ENCODE data around the gene YBEY. TPM values are rescaled to one million over a fixed set of nuclear protein-coding genes. Genes with fewer than 3 reads are reported as not detected.

Gene YBEY
- total and polyA plus RNA-seq, 2 of the 13 experiments (the other 11 are each of a cell fraction or from before 2014, with no cell fraction given), result 6.5 to 8.9 TPM

DNA sequence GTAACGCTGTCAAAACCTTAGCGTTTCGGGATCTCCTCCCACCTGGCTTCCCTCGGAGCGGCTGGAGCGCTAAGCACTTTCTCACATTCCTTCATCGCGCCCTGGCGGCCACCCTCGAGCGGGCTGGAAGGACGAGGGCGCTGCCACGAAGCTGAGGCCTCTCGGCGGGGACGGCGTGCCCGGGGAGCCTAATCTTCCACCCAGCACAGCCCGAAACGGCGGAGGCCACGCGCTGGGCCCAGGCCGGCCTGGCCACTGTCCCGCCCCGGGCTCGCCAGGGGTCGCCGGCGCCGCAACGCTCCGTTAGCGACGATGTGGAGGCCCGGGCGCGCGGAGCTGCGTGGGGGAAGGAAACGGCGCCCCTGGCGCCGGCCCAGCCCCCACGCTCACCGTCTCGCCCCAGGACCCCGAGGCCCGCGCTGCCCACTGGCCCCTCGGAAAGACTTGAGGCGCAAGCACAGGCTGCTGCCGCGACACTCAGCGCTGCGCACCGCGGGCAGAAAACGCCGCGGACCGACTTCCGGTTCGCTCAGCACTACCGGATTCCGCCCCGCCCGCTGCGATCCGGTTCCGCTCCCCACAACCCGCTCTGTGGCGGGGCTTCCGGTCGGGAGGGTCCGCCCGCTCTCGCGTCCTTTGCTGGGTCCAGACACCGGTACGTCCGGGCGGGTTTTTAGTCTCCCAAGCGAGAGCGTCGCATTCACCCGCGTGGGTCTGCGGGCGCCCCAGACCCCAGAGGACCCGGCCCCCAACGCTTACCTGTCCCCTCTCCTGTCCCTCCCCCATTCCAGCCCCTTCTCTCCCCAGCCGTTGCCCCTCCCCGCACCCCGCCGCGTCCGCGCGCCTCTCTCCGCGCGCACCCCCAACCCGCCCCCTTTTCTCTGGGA is at the start of gene YBEY (continued):
- TF ChIP-seq SMYD3 (CRISPR knock-in tag; IDR thresholded peaks at IDR 0.05) (peak; percentile 78; the same call in 1 of the 2 replicates), SRY (CRISPR knock-in tag; IDR thresholded peaks at IDR 0.05) (peak; percentile 91; the same call in 1 of the 2 replicates), RBM39 (IDR thresholded peaks at IDR 0.05; ENCODE audit: low read depth, low read length, poor library complexity, severe bottlenecking) (peak; percentile 85), MLXIP (CRISPR knock-in tag; IDR thresholded peaks at IDR 0.05; ENCODE audit: borderline replicate concordance) (0 out of 2 replicates have a peak, but pooled peaks have one; percentile 17), ZSCAN31 (CRISPR knock-in tag; IDR thresholded peaks at IDR 0.05; ENCODE audit: low read depth) (peak; percentile 88), BCL6 (CRISPR knock-in tag; IDR thresholded peaks at IDR 0.05) (peak; percentile 54), NCOA5 (CRISPR knock-in tag; IDR thresholded peaks at IDR 0.05) (no peak), ZNF496 (CRISPR knock-in tag; IDR thresholded peaks at IDR 0.05; ENCODE audit: insufficient replicate concordance) (no peak), RFXANK (CRISPR knock-in tag; IDR thresholded peaks at IDR 0.05) (no peak), FOXK1 (CRISPR knock-in tag; IDR thresholded peaks at IDR 0.05; ENCODE audit: borderline replicate concordance, low read depth) (peak; percentile 71; the same call in 1 of the 2 replicates), TARDBP (CRISPR knock-in tag; IDR thresholded peaks at IDR 0.05) (peak; percentile 93), ZNF839 (CRISPR knock-in tag; IDR thresholded peaks at IDR 0.05; ENCODE audit: borderline replicate concordance) (0 out of 2 replicates have a peak, but pooled peaks have one; percentile 32), NFE2L2 (IDR thresholded peaks at IDR 0.05; ENCODE audit: low read length) (no peak), ERF (CRISPR knock-in tag; IDR thresholded peaks at IDR 0.05) (peak; percentile 58), STAT5B (CRISPR knock-in tag; IDR thresholded peaks at IDR 0.05) (peak; percentile 56; the same call in 1 of the 2 replicates), ZNF33B (CRISPR knock-in tag; IDR thresholded peaks at IDR 0.05) (peak; percentile 92), ISX (CRISPR knock-in tag; conservative IDR thresholded peaks at IDR 0.05) (no peak), MTA1 (CRISPR knock-in tag; IDR thresholded peaks at IDR 0.05; ENCODE audit: borderline replicate concordance) (peak; percentile 93; the same call in 1 of the 2 replicates), HES4 (CRISPR knock-in tag; IDR thresholded peaks at IDR 0.05; ENCODE audit: borderline replicate concordance) (peak; percentile 73), THAP11 (CRISPR knock-in tag; IDR thresholded peaks at IDR 0.05) (peak; percentile 93), DNMT1 (CRISPR knock-in tag; IDR thresholded peaks at IDR 0.05) (no peak), ZMYM3 (CRISPR knock-in tag; IDR thresholded peaks at IDR 0.05) (no peak), TBL1XR1 (IDR thresholded peaks at IDR 0.05; ENCODE audit: borderline replicate concordance, low read length, partially characterized antibody) (no peak), POLR2A (IDR thresholded peaks at IDR 0.05; ENCODE audit: insufficient read depth in 1 of 2, low read depth in 2 of 2, low read length in 2 of 2) (peak; percentile 75 to 80), GATAD1 (CRISPR knock-in tag; IDR thresholded peaks at IDR 0.05) (peak; percentile 96), BRCA1 (CRISPR knock-in tag; IDR thresholded peaks at IDR 0.05) (no peak), GATAD2A (CRISPR knock-in tag; IDR thresholded peaks at IDR 0.05) (peak; percentile 72), TOE1 (CRISPR knock-in tag; IDR thresholded peaks at IDR 0.05) (no peak), ZNF777 (CRISPR knock-in tag; IDR thresholded peaks at IDR 0.05) (peak; percentile 68; the same call in 1 of the 2 replicates), SIX1 (CRISPR knock-in tag; IDR thresholded peaks at IDR 0.05; ENCODE audit: borderline replicate concordance) (0 out of 2 replicates have a peak, but pooled peaks have one; percentile 13)
- TF ChIP-seq, protein P1, sequence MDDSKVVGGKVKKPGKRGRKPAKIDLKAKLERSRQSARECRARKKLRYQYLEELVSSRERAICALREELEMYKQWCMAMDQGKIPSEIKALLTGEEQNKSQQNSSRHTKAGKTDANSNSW (CRISPR knock-in tag; IDR thresholded peaks at IDR 0.05; ENCODE audit: borderline replicate concordance), result peak; percentile 77; the same call in 1 of the 2 replicates
